CD14-positive monocyte (primary cell): ENCODE data around the gene ZBP1. TPM values are rescaled to one million over a fixed set of nuclear protein-coding genes. Genes with fewer than 3 reads are reported as not detected.
A peak's percentile ranks its signal among the peaks of the same experiment; 100 is the strongest.

Experiments used
- DNase-seq, 3 donors: peaks; one replicate each; pipeline ENCODE4 v3.0.0-alpha.2; 2011 to 2022
- H2AFZ ChIP-seq: 2 replicates; pipeline ENCODE4 v1.6.0; 2012; ENCODE audit warnings: mild to moderate bottlenecking, low read depth, low read length, inconsistent platforms; ENCODE audit not compliant: insufficient read depth, poor library complexity, severe bottlenecking
- H3K27ac ChIP-seq, 2 donors: 1 replicate in 1 of 2; 2 replicates in 1 of 2; pipeline ENCODE4 v1.5.1; 2012 to 2013; ENCODE audit warnings: low read length in 2 of 2, control low read depth in 1 of 2, inconsistent platforms in 1 of 2, low read depth in 1 of 2, mild to moderate bottlenecking in 1 of 2
- H3K27me3 ChIP-seq, 2 donors: one replicate each; pipeline versions ENCODE4 v1.6.0 to v1.6.1; 2011 to 2013; ENCODE audit warnings: low read length in 2 of 2; ENCODE audit not compliant: control insufficient read depth in 2 of 2, insufficient read depth in 2 of 2
- H3K36me3 ChIP-seq, 2 donors: replicated peaks in 1 of 2; 1 replicate in 1 of 2; 2 replicates in 1 of 2; pipeline versions ENCODE4 v1.5.1 to v1.6.1; 2012 to 2013; ENCODE audit warnings: low read length in 2 of 2, control low read depth in 1 of 2, inconsistent platforms in 1 of 2, mild to moderate bottlenecking in 1 of 2; ENCODE audit not compliant: insufficient read depth in 2 of 2, control insufficient read depth in 1 of 2
- H3K4me1 ChIP-seq, 2 donors: 1 replicate in 1 of 2; 2 replicates in 1 of 2; pipeline versions ENCODE4 v1.5.1 to v1.6.1; 2012 to 2013; ENCODE audit warnings: low read length in 2 of 2, control low read depth in 1 of 2, inconsistent platforms in 1 of 2, mild to moderate bottlenecking in 1 of 2, moderate library complexity in 1 of 2; ENCODE audit not compliant: insufficient read depth in 2 of 2, control insufficient read depth in 1 of 2
- H3K4me2 ChIP-seq: replicated peaks from 2 replicates; pipeline ENCODE3; 2012; ENCODE audit warnings: low read length, moderate library complexity, mild to moderate bottlenecking; ENCODE audit not compliant: poor library complexity, severe bottlenecking; ENCODE audit errors: extremely low read depth
- H3K4me3 ChIP-seq, 3 experiments: fragments of 200-600 bp in 1 of 3; sonication (generic) in 1 of 3; replicated peaks in 1 of 3; 1 replicate in 2 of 3; 2 replicates in 1 of 3; pipeline ENCODE4 v1.5.1; 2011 to 2013; ENCODE audit warnings: low read length in 3 of 3, mild to moderate bottlenecking in 3 of 3, control low read depth in 2 of 3, low read depth in 2 of 3, inconsistent platforms in 1 of 3, moderate library complexity in 1 of 3
- H3K79me2 ChIP-seq: 2 replicates; pipeline ENCODE4 v1.6.0; 2012; ENCODE audit warnings: mild to moderate bottlenecking, control low read depth, inconsistent platforms, low read length, moderate library complexity; ENCODE audit not compliant: insufficient read depth
- H3K9ac ChIP-seq: 2 replicates; pipeline ENCODE4 v1.6.0; 2017; ENCODE audit warnings: low read length, mild to moderate bottlenecking; ENCODE audit not compliant: insufficient read depth, poor library complexity, severe bottlenecking
- H3K9me3 ChIP-seq, 2 donors: replicated peaks in 1 of 2; 1 replicate in 1 of 2; 2 replicates in 1 of 2; pipeline versions ENCODE4 v1.5.1 to v1.6.1; 2012 to 2013; ENCODE audit warnings: low read length in 2 of 2, control low read depth in 1 of 2; ENCODE audit not compliant: control insufficient read depth in 1 of 2, insufficient read depth in 1 of 2
- H4K20me1 ChIP-seq: 2 replicates; pipeline ENCODE4 v1.6.0; 2012; ENCODE audit warnings: mild to moderate bottlenecking, low read length, control low read depth, moderate library complexity; ENCODE audit not compliant: insufficient read depth
- H3K27ac Mint-ChIP-seq, 7 donors: one replicate each; pipeline ENCODE4 v1.8.0; 2020; ENCODE audit warnings: mild to moderate bottlenecking in 7 of 7, mixed read lengths in 7 of 7, moderate library complexity in 6 of 7, inconsistent platforms in 2 of 7
- H3K27me3 Mint-ChIP-seq, 3 donors: one replicate each; pipeline ENCODE4 v1.8.0; 2021 to 2022; ENCODE audit warnings: low read depth in 3 of 3, mild to moderate bottlenecking in 3 of 3, mixed read lengths in 3 of 3, moderate library complexity in 3 of 3, inconsistent platforms in 1 of 3
- H3K36me3 Mint-ChIP-seq, 2 donors: one replicate each; pipeline ENCODE4 v1.8.0; 2020; ENCODE audit warnings: mixed read lengths in 2 of 2, inconsistent platforms in 1 of 2, mild to moderate bottlenecking in 1 of 2
- H3K4me1 Mint-ChIP-seq: one replicate; pipeline ENCODE4 v1.8.0; 2020; ENCODE audit warnings: mild to moderate bottlenecking, mixed read lengths
- H3K4me3 Mint-ChIP-seq, 2 donors: one replicate each; pipeline ENCODE4 v1.8.0; 2020; ENCODE audit warnings: mild to moderate bottlenecking in 2 of 2, mixed read lengths in 2 of 2, moderate library complexity in 1 of 2
- H3K9me3 Mint-ChIP-seq, 7 donors: one replicate each; pipeline ENCODE4 v1.8.0; 2020 to 2022; ENCODE audit warnings: mixed read lengths in 7 of 7, mild to moderate bottlenecking in 6 of 7, moderate library complexity in 6 of 7, inconsistent platforms in 2 of 7
- WGBS: methylation state at CpG from one replicate; pipeline ENCODE4 v1.1.5; 2013; ENCODE audit warnings: missing lambda C conversion rate; ENCODE audit not compliant: insufficient coverage; 5-methylcytosine and 5-hydroxymethylcytosine counted together
- intact Hi-C, 2 donors: fragments of 100-400 bp; cut with micrococcal nuclease; formaldehyde crosslinking; loops; one replicate each; pipeline versions ENCODE4 v1.15.0 to v1.15.1; 2023
- polyA plus RNA-seq, 3 donors: library from polyadenylated mRNA; depleted of rRNA in 1 of 3; unstranded in 2 of 3; stranded (reverse) in 1 of 3; fragments of 300-500 nt in 2 of 3; fragments of >200 nt in 1 of 3; fragmentation: Illumina TruSeq in 2 of 3; gene quantifications; 1 replicate in 2 of 3; 2 replicates in 1 of 3; pipeline ENCODE4 v1.2.3, GENCODE V29; 2012 to 2021
- TF ChIP-seq, protein P1 (sequence below): fragments of 200-600 bp; IDR thresholded peaks from one replicate; pipeline ENCODE4 v1.8.0; 2022; ENCODE audit warnings: antibody characterized with exemption, mild to moderate bottlenecking

Gene ZBP1
- polyA plus RNA-seq, 3 donors = 2.8 to 25.9 (median 3.0) TPM

DNA sequence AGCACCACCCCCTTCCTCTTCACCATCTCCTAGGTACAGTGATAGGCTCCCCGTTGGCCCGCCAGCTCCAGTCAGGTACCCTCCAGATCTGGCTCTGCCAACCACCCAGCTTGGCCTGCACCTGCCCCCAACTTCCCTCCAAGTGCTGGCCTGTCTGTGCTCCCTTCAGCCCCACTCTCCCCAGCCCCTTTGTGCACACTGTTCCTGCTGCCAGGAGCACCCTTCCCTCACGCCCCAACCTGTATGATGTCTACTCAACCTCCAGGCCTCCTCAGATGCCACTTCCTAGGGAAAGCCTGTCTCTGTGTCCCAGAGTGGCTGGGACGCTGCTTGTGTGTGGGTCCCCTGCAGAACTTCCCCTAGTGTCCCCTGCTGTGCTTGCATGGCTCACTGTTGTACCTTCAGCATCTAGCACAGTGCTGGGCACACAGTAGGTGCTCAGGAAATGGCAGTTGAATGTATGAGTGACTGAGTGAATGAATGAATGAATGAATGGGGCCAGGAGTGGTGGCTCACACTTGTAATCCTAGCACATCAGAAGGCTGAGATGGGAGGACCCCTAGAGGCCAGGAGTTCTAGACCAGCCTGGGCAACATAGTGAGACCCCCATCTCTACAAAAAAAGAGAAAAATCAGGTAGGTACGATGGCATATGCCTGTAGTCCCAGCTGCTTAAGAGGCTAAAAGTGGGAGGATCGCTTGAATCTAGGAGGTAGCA is 3.0 kb downstream of the ZBP1 start:
- H3K36me3 Mint-ChIP-seq = peaks cover 7 to 38% of the 10 kb centered on the region in 2 donors
- Histone ChIP-seq H3K79me2 (no peaks in the 10 kb centered on the region), H3K4me1 (peaks cover 40 to 45% of the 10 kb centered on the region in 2 donors), H3K36me3 (peaks cover 2 to 17% of the 10 kb centered on the region in 2 donors), H3K27ac (no peak overlapping the region), H3K27me3 (no peaks in the 10 kb centered on the region), H3K9me3 (no peaks in the 10 kb centered on the region), H4K20me1 (no peaks in the 10 kb centered on the region), H3K4me3 (no peak overlapping the region), H2AFZ (no peak overlapping the region), H3K4me2 (no peak overlapping the region), H3K9ac (no peak overlapping the region)
- 96% methylated on average over 4 of the region's 6 CpGs for WGBS
- H3K4me1 Mint-ChIP-seq = peaks cover 48% of the 10 kb centered on the region
- peak overlapping the region in 5 of 7 donors; percentile 23 to 68 (median 32) for H3K27ac Mint-ChIP-seq
- H3K9me3 Mint-ChIP-seq = no peaks in the 10 kb centered on the region
- peaks cover 2 to 18% (median 16%) of the 10 kb centered on the region in 3 donors for H3K27me3 Mint-ChIP-seq
- intact Hi-C loops = no loop called here
- TF ChIP-seq, protein P1, sequence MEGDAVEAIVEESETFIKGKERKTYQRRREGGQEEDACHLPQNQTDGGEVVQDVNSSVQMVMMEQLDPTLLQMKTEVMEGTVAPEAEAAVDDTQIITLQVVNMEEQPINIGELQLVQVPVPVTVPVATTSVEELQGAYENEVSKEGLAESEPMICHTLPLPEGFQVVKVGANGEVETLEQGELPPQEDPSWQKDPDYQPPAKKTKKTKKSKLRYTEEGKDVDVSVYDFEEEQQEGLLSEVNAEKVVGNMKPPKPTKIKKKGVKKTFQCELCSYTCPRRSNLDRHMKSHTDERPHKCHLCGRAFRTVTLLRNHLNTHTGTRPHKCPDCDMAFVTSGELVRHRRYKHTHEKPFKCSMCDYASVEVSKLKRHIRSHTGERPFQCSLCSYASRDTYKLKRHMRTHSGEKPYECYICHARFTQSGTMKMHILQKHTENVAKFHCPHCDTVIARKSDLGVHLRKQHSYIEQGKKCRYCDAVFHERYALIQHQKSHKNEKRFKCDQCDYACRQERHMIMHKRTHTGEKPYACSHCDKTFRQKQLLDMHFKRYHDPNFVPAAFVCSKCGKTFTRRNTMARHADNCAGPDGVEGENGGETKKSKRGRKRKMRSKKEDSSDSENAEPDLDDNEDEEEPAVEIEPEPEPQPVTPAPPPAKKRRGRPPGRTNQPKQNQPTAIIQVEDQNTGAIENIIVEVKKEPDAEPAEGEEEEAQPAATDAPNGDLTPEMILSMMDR = no peak
- H3K4me3 Mint-ChIP-seq = no peak overlapping the region
- no peak for DNase-seq

DNA sequence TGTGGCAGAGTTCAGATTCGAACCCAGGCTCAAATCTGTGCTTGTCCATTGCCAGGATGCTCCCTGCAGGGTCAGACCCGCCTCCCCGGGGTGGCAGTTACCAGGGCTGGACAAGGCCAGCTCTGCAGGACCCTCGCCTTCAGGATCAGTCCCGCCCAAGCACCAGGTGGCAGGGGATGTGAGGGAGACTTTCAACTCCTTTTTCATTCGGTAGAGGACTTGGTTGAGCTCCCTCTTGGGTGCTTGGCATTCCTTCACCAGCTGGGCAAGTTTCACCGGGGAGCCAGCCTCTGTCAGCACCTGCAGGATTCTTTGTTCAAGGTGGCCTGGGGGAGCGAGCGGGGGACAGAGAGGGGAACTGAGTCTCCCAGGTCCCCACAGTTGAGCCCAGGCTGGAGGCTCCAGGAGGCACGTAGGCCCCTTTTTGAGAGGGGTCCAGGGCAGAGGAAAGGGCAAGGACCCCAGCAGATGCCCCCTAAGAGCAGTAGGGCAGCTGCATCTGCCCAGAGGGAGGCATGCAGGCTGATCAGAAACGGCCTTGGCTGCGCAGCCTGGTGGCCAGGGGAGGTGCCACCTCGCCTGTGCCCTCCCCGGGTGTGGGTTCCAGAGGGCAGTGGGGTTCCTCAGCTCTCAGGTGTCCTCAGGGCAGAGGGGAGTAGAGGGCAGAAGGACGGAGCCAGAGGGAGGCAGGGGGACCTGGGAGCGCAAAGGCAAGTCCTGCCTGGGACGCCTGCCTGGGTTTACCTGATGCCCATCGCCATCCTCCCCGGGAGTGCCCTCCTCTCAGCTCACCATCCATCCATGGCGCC is 3.9 kb downstream of the ZBP1 start:
- Histone ChIP-seq H3K79me2 (no peaks in the 10 kb centered on the region), H3K27ac (no peak overlapping the region), H3K36me3 (peaks cover 2 to 24% of the 10 kb centered on the region in 2 donors), H3K4me2 (no peak overlapping the region), H4K20me1 (no peaks in the 10 kb centered on the region), H3K4me3 (no peak overlapping the region), H3K9ac (no peak overlapping the region), H2AFZ (no peak overlapping the region), H3K9me3 (no peaks in the 10 kb centered on the region), H3K27me3 (no peaks in the 10 kb centered on the region), H3K4me1 (peaks cover 36% of the 10 kb centered on the region in 2 donors)
- TF ChIP-seq, protein P1 = no peak
- H3K4me3 Mint-ChIP-seq = no peak overlapping the region
- H3K9me3 Mint-ChIP-seq = no peaks in the 10 kb centered on the region
- DNase-seq = no peak
- peaks cover 7 to 42% of the 10 kb centered on the region in 2 donors for H3K36me3 Mint-ChIP-seq
- peaks cover 2 to 18% (median 16%) of the 10 kb centered on the region in 3 donors for H3K27me3 Mint-ChIP-seq
- H3K27ac Mint-ChIP-seq = peak overlapping the region in 3 of 7 donors; percentile 23 to 68 (median 38)
- WGBS = 97% methylated on average over 15 of the region's 20 CpGs
- intact Hi-C loops = no loop called here
- peaks cover 46% of the 10 kb centered on the region for H3K4me1 Mint-ChIP-seq
